NK-92 treated with Interleukin-12 subunit alpha and Interleukin-12 subunit beta, amount 100 ng/mL, for 24 hours (cell line): ENCODE measurements around the gene ALK.

Experiments used
- DNase-seq: peaks from one replicate; lab custom pipeline; 2025; lab: John Stamatoyannopoulos, UW

Gene ALK

DNA sequence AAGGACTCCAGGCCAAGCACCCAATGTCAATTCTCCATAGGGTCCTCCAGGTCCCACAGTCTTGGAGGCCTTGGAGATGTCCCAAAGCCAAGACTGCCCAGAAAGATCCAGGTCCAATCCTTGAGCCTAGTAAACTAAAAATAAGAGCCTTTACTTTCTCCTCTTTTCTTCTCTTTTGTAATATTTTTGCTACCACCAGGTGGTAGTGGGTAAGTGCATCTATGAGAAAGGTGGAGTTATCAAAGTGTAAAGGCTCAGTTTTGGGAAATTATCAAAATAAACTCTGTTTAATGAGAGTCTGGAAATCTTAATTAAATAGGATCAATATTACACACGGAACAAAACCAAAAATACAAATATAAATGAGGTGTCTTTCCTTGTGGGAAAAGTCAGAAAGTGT, 276.4 kb downstream of the ALK start:
- DNase-seq, result no peak

DNA sequence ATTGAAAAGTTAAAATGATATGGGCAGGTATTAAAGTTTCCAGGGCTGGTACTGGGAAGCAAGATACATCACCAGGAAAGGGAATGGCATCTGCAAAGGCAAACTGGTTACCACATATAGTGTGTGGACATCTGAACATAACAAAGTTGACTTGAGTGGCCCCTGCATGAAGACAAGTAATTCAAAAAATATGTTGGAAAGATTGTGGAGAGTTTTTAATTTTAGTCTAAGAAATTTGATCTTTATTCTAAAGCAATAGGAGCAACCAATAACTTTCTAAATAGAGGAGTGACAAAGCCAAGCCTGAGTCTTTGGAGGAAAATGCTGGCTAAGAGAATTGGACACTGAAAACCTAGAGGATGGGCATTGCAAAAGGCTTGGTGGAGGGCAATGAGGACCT, 278.2 kb downstream of the ALK start:
- DNase-seq, result no peak

DNA sequence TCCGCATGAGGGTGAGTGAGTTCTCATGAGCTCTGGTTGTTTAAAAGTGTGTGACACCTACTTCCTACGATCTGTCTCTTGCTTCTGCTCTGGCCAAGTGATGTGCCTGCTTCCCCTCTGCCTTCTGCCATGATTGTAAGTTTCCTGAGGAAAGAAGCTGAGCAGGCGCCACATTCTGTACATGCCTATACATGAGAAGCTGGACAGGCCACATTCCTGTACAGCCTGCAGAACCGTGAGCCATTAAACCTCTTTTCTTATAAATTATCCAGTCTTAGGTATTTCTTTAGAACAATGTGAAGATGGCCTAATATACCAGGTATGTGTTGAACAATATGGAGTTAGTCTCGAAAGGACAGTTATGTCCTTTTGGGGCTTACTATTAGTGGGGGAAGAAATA, 281.0 kb downstream of the ALK start:
- DNase-seq, result no peak

DNA sequence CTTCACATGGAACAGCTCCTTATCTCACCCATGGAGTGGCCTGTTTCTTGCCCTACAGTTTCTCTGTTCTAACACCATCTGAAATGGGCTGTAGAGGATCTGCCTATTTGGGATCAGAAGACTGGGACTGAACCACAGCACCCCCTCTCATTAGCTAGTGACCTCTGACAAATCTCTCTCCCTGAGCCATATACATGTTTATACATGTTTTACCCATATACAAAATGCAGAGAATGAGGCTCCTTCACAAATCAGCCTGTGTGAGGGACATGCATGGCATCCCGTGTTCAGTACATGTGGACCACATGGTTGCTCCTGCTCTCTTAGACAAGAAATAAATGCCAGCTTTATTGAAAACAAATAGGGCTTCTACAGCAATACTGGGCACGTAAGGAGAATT, 282.7 kb downstream of the ALK start:
- no peak for DNase-seq

DNA sequence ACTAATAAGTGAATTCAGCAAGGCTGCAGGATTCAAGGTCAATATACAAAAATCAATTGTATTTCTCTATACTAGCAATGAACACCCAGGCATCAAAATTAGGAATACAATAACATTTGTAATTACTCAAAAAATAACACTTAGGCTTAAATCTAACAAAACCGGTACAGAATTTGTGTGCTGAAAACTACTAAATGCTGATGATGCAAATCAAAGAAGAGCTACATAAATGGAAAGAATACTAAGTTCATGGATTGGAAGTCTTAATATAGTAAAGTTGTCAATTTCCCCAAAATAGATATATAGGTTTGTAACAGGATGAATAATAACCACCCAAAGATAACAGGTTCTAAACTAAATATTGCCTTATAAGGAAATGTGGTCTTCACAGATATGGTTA, 286.5 kb downstream of the ALK start:
- no peak for DNase-seq

DNA sequence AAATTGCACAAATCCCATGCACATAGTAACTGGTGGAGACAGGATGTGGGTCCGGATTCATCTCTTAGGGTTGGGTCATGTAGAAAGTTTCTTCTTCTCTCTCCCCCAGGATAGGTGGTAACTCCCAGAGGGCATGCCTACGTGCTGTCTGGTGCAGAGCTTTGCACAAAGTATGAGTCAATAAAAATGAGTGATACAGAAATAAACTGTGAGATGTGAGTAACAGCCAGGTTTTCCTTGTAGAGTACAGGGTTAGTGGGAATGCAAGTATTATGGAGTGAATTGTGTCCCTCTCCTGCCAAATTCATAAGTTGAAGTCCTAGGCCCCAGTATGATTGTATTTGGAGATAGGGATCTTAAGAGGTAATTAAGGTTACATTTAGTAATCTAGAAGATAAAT, 289.4 kb downstream of the ALK start:
- no peak for DNase-seq

DNA sequence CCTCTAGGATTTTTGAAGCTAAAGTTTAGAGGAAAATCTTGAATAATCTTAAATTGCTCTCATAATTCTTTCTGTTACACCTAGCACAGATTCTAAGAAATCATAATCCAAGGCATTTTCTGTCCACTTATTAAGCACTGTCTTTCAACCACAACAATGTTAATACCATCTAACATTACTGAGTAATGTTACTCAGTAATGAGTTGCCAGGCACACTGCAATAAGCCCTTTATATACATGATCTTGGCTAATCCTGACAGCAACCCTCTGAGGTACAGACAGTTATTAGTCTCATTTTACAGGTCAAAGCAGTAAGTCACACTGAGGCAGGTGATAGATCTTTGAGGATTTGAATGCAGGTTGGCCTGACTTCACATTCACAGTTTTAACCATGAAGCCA, 291.9 kb downstream of the ALK start:
- DNase-seq, result no peak

DNA sequence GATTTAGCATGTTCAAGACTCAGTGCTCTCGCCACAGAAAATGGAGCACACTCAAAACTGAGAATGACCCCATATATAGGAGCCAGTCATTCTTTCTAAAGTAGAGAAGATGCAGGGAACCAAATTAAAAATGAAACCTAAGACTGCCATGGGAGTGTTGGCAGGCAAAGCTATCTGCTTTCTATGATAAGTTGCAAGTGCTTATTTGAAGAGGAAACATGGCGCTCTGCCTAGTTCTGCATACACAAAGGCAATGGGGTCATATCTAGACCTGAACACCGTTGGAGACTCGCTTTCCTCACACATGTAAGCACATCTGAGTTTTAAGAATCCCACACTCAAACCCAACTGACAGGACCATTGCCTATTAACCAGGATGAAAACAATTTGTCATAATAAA, 292.5 kb downstream of the ALK start:
- no peak for DNase-seq

DNA sequence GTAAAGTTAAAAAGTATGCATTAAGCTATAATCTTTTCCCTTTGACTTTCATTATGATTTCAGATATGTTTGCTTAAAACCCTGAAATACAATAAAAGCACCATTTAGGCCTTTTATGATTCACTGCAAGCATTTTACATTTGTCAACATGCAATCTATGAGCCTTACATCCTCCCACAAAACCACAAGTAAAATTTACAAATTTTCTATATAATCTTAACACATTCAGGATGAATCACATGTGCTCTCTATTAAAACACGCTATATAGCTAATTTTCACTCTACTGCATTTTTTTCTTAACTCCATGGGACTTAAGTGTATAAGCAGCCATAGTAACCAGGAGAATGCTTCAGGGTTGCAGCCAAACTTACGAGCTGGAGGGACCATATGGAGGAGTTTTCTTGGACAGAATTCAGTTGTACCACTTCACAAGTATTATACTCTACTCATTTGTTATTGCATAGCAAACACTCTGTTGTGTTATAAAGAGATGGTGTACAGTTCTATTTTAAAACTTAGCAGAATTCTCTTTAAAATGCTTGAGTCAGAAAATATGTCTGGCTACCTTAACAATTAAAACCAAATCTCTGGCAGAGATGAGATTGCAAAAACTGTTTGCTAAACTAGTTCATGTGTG, 293.2 kb downstream of the ALK start:
- no peak for DNase-seq

DNA sequence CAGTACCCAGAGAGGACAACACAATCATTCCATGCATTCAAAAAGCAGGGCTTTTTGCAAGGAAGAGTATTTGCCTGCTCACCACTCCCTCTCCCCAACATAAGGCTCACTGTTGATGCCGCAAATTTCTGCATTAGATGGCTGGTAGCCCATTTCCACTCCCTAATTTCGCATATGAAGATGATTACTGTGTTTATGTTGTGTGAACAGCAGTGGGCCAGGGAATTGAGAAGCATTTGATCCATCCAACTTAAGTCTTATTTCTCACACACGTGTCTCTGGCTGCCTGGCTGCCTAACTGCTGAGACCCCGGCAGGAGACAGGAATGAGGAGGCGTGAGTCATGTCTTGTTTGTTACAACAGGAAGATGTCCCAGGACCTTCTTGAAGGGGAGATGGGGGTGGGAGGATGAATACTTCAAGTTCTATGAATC, 294.1 kb downstream of the ALK start:
- no peak for DNase-seq

DNA sequence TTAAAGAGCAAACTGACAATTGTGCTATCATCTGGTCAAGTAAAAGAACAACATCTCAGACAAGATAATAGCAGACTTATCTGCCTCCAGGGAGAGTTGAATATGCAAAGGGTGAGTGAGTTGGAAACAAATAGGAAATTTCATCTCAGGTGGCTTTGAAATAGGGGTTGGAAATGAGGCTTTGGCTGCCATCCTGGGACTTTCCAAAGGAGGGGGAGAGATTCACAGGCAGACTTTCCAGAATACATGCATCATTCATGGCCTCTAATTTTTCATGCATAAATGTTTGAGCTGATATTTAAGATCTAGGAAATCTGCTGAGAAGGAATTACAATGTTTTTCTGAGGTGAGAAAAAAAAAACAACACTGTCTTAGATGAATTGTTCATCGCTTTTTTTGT, 300.5 kb downstream of the ALK start:
- DNase-seq, result no peak

DNA sequence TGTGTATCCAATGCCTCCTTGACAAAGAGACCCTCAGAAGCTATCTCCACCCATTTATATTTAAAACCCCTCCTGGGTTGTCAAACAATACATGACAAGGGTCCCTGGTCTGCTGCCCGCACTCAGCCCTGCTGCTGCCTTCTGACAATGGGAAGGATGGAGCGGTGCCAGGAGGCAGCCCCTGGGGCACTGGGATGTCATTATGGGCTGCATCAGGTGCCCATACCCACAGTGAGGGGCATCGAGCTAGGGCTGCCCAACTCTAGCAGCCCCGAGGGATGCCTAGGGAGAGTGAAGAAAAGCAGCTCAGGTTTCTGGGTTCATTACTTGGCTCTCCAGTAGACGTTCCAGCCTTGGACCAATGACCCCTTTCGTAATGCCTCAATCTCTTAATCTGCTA, 301.7 kb downstream of the ALK start:
- no peak for DNase-seq

DNA sequence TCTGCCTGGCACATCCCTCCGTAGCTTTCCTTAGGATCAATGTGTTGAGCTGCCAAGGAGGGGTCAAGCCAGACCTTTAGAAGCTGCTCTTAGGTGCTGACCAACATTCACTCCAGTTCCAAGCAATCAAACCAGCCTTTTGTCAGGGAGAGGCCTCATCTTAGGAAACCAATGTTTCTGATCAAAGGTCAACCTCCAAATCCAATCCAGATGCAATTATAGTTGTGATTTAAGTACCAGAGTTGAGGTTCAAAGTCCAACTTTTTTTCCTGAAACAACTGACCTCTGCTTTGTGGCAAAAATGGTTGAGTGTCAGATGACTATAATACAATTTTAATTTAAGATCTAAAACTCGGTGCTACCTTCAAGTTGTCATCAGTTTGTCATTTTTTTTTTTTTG, 303.4 kb downstream of the ALK start:
- no peak for DNase-seq

DNA sequence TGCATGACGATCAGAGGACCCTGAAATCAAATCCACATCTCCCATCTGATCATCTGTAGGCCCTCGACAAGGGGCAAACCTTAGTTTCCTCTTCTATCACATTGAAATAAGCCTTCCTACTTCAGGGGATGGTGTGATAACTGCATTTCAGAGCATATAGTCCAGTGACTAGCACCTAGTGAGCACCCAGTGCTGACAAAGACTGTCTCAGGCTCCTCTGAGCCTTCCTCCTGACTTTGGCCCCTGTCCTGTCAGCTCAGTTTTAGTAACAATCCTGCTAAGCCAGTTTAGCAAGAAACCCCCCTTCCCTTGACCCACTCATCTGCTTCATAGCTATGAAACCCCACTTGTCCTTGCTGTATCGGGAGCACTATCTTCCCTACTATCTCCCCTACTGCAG, 304.0 kb downstream of the ALK start:
- no peak for DNase-seq

DNA sequence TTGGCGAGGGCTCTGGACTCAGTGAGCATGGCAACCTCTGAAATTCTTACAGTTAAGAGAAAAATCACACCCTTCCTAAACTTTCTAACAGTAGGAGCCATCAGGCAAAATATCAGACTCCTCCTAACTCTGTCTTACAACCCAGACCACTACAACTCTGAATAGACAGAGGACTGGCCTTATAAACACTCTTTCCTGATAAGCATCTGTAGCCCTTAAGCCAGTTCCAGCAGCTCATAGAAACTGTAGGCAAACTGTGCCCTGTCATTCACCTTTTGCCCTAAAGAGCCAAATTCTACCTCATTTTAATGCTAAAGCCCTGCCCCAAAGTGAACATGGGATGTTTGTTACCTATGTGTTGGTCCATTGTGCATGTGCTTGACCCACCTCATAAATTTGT, 304.8 kb downstream of the ALK start:
- no peak for DNase-seq

DNA sequence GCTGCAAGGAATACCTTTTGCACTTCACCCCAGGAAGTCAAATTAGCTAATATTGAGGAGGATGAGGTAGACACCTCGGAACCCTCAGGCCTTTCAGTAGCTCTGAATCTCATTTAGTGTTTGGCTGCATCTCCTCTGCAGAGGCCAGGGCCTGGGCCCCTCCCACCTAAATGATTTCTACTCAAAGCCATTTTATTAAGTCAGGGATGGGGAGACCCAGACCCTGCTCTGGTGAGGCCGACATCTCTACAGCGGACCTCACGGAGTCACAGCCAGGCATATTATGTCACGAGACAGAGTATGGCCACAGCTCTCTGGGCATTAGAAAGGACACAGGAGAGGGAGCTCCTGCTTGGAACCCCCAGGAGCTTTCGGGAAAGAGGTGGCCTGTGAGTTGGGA, 305.5 kb downstream of the ALK start:
- DNase-seq, result no peak

DNA sequence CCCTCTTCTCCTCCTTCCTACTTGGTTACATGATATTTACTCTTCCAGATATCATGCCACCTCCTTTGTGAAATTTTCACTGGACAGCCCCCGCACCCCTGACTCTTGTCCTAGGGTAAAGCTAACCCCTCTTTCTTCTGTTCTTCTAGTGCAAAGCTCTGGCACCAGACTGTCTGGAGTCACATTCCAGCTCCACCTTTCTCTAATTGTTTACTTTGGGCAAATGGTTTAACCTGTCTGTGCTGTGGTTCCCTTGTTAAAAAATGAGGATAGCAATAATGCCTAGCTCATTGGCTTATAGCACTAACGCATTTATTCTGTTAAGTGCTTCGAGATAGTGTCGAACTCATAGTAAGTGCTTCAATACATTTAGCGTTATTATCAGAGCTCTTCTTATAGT, 306.2 kb downstream of the ALK start:
- DNase-seq, result no peak

DNA sequence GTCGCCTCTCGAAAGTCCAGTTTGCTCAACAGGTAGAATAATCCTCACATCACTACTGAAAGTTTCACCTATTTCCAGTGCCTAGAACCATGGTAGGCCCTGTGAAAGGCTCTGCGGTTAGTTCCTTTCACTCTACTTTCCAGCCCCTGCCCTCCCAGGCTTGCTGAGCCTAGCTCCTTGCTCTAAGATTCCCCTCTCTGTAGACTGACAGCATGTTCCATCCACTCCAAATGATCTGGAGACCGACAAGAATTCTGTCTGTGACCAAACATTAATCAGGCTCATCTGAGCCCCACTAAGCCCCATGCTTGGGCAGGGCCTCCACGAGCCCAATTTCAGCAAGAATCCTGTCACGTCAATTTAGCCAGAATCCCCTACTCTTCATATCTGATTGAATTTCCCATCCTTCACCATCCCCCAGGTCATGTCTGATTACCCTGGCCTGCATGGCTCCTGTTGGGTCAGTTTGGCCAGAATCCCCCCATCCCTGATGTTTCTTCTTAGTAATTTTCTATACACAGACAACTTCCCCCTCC, 307.0 kb downstream of the ALK start:
- DNase-seq, result no peak

DNA sequence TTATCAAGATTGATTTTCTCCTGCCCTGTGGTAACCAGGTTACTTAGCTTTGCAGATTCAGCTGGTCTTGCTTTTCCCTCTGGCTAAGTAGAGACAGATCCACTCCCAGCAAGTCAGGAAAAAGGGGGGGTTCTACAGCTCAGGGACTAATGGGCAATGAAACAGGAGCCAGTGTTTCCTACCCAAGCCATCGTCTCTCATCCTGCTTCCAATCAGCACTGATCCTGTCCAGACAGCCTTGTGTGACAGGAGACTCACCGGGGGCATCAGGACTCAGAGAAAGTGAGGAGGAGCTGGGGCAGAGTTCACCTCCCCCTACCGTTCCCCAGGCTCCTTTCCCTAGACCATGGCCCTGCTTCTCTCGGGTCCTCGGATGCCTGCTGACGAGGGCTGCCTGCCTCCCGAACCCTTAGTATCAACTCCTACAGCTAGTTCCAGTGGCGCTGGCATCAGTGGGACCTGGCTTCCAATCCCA, 307.6 kb downstream of the ALK start:
- DNase-seq, result no peak

DNA sequence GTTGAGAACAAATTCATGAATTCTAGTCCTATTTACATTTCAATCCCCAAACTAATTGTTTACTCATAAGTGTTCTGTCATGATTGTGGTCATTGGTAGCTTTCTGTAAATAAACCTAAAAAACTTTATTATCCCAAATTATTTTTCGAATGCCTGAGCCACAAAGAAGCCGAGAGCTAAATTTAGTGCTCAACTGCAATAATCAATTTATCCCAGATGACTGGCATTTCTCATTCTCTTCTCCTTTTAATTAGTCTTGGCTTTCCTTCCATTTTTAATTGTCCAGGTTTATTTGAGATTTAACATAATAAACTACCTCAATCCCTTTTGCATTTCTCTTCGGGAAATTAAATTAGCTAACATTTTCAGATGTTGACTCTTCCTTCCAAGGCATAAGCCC, 308.3 kb downstream of the ALK start:
- no peak for DNase-seq

DNA sequence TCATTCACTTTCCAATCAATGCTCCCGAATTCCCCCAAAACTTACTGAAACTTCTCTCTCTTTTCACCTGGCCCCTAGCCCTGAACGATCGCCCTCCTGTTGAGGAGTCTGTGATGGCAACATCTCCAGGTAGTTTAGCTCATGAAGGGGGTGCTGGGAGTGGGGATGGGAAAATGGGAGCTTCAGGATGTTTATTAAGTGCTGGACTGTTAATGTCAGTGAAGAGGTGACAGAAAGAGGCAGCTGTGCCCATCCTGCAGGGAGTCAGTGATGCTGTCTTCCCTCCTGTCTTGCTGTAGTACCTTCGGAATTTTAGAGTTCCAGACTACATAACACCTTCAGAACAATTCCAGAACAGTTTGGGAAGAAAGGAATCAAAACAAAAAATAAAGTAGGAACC, 308.8 kb downstream of the ALK start:
- DNase-seq, result no peak

DNA sequence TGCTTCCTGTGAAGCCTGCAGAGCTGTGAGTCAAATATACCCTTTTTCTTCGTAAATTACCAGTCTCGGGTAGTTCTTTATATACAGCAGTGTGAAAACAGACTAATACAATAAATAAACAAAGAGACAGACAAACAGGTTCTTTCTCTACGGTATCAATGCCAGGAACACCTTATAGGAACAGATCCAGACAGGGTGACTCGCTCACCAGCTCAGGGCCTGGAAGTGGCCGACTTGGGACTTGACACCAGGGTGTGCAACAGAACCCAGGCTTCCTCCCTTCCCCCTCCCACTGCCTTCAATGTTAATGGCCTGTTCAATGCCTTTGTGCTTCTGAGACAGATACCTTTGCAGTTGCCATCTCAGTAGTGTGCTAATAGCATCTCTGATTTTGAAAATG, 309.5 kb downstream of the ALK start:
- no peak for DNase-seq

DNA sequence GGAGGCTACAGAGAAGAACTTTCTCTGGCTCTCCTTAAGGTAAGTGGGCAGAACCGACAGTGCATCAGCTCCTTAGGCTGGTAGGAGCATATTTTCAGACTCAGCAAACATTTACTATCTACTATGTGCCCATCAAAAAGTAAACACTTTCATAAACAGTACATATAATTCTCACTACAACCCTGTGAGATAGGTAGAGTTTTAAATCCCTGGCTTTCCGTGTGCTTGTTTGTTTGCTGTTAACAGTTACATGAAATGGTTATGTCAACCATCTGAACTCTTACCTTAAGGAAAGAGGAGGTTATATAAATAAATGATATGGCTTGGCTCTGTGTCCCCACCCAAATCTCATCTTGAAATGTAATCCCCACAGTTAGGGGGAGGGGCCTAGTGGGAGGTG, 310.1 kb downstream of the ALK start:
- no peak for DNase-seq

DNA sequence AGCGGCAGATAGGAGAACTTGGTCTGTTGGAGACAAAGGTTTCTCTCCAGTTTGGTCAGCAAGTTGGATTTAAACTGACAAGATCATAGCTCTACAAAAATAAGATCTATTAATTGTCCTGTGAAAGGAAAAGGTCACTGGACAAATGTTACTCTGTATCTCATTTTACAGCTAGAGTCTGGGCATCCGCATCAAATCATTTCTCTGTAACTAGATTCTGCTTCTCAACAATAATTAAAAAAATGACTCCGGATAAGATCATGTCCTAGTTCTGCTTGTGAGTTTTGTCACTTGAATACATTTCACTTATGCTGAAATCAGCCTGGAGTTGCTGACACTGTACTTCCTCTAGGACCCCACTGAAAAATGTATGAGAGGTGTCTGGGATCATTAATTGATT, 310.8 kb downstream of the ALK start:
- DNase-seq, result no peak

DNA sequence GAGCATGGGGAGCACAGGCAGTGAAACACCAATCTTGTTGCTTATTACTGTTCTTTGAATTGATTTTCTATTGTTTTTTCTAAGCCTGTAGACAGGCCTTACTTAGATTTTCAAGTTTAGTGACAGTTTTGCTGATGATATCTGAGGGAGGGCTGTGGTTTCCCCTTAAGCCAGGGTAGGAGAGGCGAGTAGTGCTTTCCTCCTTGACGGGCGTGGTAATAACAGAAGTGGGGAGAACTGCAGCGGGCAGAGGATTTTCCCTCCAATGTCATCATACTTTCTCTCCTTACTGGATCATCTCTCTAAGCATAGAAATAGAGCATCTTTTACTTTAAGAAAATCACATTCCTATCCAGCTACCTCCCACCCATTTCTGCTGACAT, 314.4 kb downstream of the ALK start:
- no peak for DNase-seq
